ENCODE measurements around the gene SYP. TPM values are rescaled to one million over a fixed set of nuclear protein-coding genes. Genes with fewer than 3 reads are reported as not detected.
A peak's percentile ranks its signal among the peaks of the same experiment; 100 is the strongest.

The SYP gene
- total and polyA plus RNA-seq, 9 of the 15 experiments (the other 6 are each of a cell fraction or from before 2014, with no cell fraction given) = 0.48 to 5.1 (median 2.6) TPM

GRCh38 chrX:49199906-49200771, at the start of gene SYP (continued):
- peak; percentile 69; the same call in 1 of the 2 replicates for TF ChIP-seq HMGXB4 (CRISPR knock-in tag; IDR thresholded peaks at IDR 0.05)
- TF ChIP-seq U2AF1 (optimal IDR thresholded peaks at IDR 0.05; ENCODE audit: low read depth, low read length) = peak; percentile 61
- no peak for TF ChIP-seq ILF3 (IDR thresholded peaks at IDR 0.05; ENCODE audit: borderline replicate concordance)
- no peak for TF ChIP-seq DACH1 (IDR thresholded peaks at IDR 0.05; ENCODE audit: partially characterized antibody)
- TF ChIP-seq DPF2 (IDR thresholded peaks at IDR 0.05) = no peak; the same call in 1 of the 2 replicates
- TF ChIP-seq HLTF (IDR thresholded peaks at IDR 0.05) = no peak
- no peak for TF ChIP-seq ARID3A (IDR thresholded peaks at IDR 0.05; ENCODE audit: borderline replicate concordance, low read depth, low read length)
- no peak for TF ChIP-seq ZNF274 (IDR thresholded peaks at IDR 0.05; ENCODE audit: borderline replicate concordance, low read depth, low read length)
- TF ChIP-seq ESRRA (IDR thresholded peaks at IDR 0.05; ENCODE audit: borderline replicate concordance, low read depth) = peak; percentile 67
- no peak for TF ChIP-seq NFIC (IDR thresholded peaks at IDR 0.05)
- TF ChIP-seq C11orf30 (IDR thresholded peaks at IDR 0.05; ENCODE audit: low read depth) = no peak
- TF ChIP-seq NFXL1 (CRISPR knock-in tag; IDR thresholded peaks at IDR 0.05) = no peak
- TF ChIP-seq SIN3B (IDR thresholded peaks at IDR 0.05; ENCODE audit: low read depth) = peak; percentile 44; the same call in 1 of the 2 replicates
- TF ChIP-seq ZNF707 (CRISPR knock-in tag; conservative IDR thresholded peaks at IDR 0.05) = no peak
- TF ChIP-seq RNF219 (CRISPR knock-in tag; IDR thresholded peaks at IDR 0.05) = no peak
- no peak for TF ChIP-seq CGGBP1 (CRISPR knock-in tag; IDR thresholded peaks at IDR 0.05)
- TF ChIP-seq ZEB2 (IDR thresholded peaks at IDR 0.05) = no peak
- no peak for TF ChIP-seq ZBTB34 (CRISPR knock-in tag; IDR thresholded peaks at IDR 0.05)
- TF ChIP-seq KLF16 (IDR thresholded peaks at IDR 0.05) = no peak
- no peak for TF ChIP-seq RNF2 (IDR thresholded peaks at IDR 0.05)
- TF ChIP-seq SP1 (CRISPR knock-in tag; IDR thresholded peaks at IDR 0.05) = peak; percentile 88
- TF ChIP-seq HDAC8 (tag; IDR thresholded peaks at IDR 0.05) = no peak; the same call in 1 of the 2 replicates
